Sciatic nerve (tissue), 2 donors: ENCODE measurements around the gene BAX. TPM values are rescaled to one million over a fixed set of nuclear protein-coding genes. Genes with fewer than 3 reads are reported as not detected.
A peak's percentile ranks its signal among the peaks of the same experiment; 100 is the strongest.

Experiments
- ATAC-seq: fragments of 200-7000 bp; cut with Tn5 transposase; one replicate; pipeline ENCODE4 v1.9.1; 2020; ENCODE audit warnings: mild to moderate bottlenecking, moderate library complexity
- DNase-seq: peaks from one replicate; pipeline ENCODE4 v3.0.0-alpha.2; 2020; ENCODE audit warnings: low spot score
- intact Hi-C: fragments of 100-400 bp; cut with DNase I; formaldehyde crosslinking; loops from one replicate; pipeline ENCODE4 v1.14.2; 2022
- microRNA-seq: library from miRNA; unstranded; fragments of <30 nt; microRNA quantifications from one replicate; pipeline ENCODE4 v1.2.0, GENCODE V29; 2020
- total RNA-seq: library from RNA; stranded (reverse); fragmentation: NEBNext Ultra II Directional; extraction: Animal tissue kit (Norgen Biotek cat#: 25700); gene quantifications from one replicate; pipeline ENCODE4 v1.2.1, GENCODE V29; 2021
- donor health status: DM: no; HTN: no; CAD: no.
- donor health status: DM: no; HTN: no; CAD: no.

The BAX gene
- total RNA-seq, 1 donor from 2014 or later, result 48.0 TPM

GRCh38 chr19:48993175-48994034 lies 38.7 kb downstream of the BAX start, which contains the start of the genes GYS1 and RUVBL2:
TSS of gene GYS1 (minus strand) at chr19:48993309. CDS start at chr19:48993112, 197 bp downstream.
TSS of gene RUVBL2 (plus strand) at chr19:48993887. CDS start at chr19:48993912, 25 bp downstream.
- ATAC-seq, result peak; percentile 96

DNA sequence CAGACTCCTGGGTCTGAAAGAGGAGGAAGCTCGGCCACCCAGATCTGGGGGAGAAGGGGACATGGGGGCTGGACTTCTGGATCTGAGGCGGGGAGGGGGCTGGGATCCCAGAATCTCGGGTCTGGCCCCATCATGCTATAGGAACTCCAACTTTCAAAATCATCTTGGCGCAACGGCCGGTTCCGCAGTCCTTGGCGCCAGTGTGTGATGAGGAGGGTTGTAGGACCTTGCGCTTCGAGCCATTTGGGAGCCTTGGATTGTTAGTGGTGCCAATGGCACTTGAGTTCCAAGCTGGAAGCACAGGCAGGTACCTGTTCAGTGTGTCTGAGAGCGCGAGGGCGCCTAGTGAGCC lies 39.3 kb downstream of the BAX start:
- ATAC-seq (no peak), DNase-seq (no peak)
- intact Hi-C loops, result no loop called here

More at GRCh38 chr19:48993175-48994034, 38.7 kb downstream of the BAX start, which contains the start of the genes GYS1 and RUVBL2:
- intact Hi-C loops, result no loop called here
- peak; percentile 100 for DNase-seq

- no peak for DNase-seq
- intact Hi-C loops, result no loop called here
- ATAC-seq, result no peak
Measured at GRCh38 chr19:48997972-48998371, 43.3 kb downstream of the BAX start.

- intact Hi-C loops, result no loop called here
- no peak for DNase-seq
- peak; percentile 18 for ATAC-seq
Measured at GRCh38 chr19:48999481-49000325, 45.0 kb downstream of the BAX start.

GRCh38 chr19:49004133-49004532 lies 49.5 kb downstream of the BAX start:
- intact Hi-C loops, result no loop called here
- no peak for ATAC-seq
- no peak for DNase-seq

DNA sequence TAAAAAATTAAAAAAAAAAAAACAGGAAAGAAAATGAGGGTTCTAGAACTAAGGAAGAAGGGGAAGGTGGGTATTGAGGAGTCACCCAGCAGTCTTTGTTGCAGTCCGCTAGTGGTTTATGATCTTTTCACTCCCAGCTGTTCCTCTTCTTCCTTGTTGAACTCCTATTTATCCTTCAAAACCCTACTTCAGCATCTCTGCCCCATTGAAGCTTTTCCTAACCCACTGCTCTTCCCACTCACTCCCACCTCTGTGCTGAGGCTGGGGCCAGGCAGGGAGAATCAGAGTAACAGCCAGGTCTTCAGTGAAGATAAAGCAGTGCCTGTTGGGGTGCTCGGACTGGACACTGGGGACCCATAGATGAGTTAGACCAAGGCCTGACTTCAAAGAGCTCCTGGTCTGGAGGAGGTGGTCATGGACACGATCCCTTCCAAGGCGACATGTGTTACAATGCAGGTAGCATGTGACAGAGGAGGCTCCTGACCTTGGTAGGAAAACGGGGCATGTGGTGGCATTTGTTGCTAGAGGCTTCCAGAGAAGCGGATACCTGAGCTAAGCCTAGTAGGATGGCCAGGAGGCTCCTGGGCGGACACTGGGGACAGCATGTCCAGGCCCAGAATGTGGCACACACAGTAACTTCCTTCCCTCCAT lies 50.4 kb downstream of the BAX start:
- no peak for DNase-seq
- ATAC-seq, result no peak
- intact Hi-C loops, result no loop called here

DNA sequence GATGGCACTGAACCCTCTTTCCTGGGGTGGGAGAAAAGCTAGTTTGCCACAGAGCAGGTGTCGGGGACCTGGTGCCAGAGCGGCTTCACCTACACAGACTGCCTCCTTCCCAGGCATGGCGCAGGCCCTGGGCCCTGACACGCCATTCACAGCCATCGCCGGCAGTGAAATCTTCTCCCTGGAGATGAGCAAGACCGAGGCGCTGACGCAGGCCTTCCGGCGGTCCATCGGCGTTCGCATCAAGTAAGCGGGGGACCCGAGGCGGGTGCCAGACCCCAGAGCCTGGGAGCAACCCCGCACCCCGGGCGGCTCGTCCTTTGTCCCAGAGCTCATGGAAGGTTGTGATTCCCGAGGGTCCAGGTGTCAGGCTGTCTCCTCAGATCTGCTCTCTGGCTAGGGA lies 52.2 kb downstream of the BAX start:
- ATAC-seq, result no peak
- no peak for DNase-seq
- intact Hi-C loops, result no loop called here

DNA sequence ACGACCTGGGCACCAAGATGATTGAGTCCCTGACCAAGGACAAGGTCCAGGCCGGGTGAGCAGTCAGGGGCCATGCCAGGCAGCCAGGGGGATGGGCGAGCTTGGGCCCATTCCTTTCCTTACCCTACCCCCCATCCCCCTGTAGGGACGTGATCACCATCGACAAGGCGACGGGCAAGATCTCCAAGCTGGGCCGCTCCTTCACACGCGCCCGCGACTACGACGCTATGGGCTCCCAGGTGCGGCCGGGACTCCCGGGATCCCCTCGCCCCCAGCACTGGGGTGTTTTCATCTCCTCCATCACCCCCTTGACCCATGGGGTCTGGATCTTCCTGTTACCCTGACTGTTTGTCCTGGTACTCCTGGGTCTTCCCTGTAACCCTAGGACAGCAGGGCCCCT lies 55.2 kb downstream of the BAX start:
- no peak for ATAC-seq

GRCh38 chr19:49010453-49010852 lies 55.8 kb downstream of the BAX start:
- ATAC-seq (no peak), DNase-seq (no peak)
- intact Hi-C loops, result no loop called here

More for the DNA sequence above, 55.2 kb downstream of the BAX start:
- intact Hi-C loops, result no loop called here
- no peak for DNase-seq

- no peak for DNase-seq
- no peak for ATAC-seq
- intact Hi-C loops, result no loop called here
Measured at GRCh38 chr19:49011194-49011593, 56.5 kb downstream of the BAX start.

Small RNAs within 50 kb of the gene (microRNA-seq; reads per million reads assigned to microRNA genes)
- gene MIR6798, result not detected

Other genes starting within 250 kb of the BAX start
- 5.8 TPM for gene MAMSTR, start 235.2 kb upstream of the BAX start, total RNA-seq
- 28.0 TPM for gene RASIP1, start 214.3 kb upstream of the BAX start, total RNA-seq
- 0.27 TPM for gene IZUMO1, start 208.0 kb upstream of the BAX start, total RNA-seq
- 3.6 TPM for gene FUT1, start 202.2 kb upstream of the BAX start, total RNA-seq
- not detected for gene FGF21, start 199.4 kb upstream of the BAX start, total RNA-seq
- gene BCAT2, start 143.8 kb upstream of the BAX start, total RNA-seq, result 38.0 TPM
- 22.2 TPM for gene HSD17B14, start 118.4 kb upstream of the BAX start, total RNA-seq
- gene PLEKHA4, start 86.3 kb upstream of the BAX start, total RNA-seq, result 519 TPM
- gene PPP1R15A, start 82.5 kb upstream of the BAX start, total RNA-seq, result 95.8 TPM
- 1.1 TPM for gene TULP2, start 56.1 kb upstream of the BAX start, total RNA-seq
- 262 TPM for gene NUCB1, start 54.6 kb upstream of the BAX start, total RNA-seq
- 1.1 TPM for gene DHDH, start 21.2 kb upstream of the BAX start, total RNA-seq
- gene FTL, start 10.4 kb downstream of the BAX start, total RNA-seq, result 3,094 TPM
- 42.0 TPM for gene GYS1, start 38.4 kb downstream of the BAX start, total RNA-seq
- 29.9 TPM for gene RUVBL2, start 39.0 kb downstream of the BAX start, total RNA-seq
- gene LHB, start 62.2 kb downstream of the BAX start, total RNA-seq, result not detected
- not detected for gene CGB3, start 69.5 kb downstream of the BAX start, total RNA-seq
- not detected for gene CGB2, start 77.0 kb downstream of the BAX start, total RNA-seq
- not detected for gene CGB1, start 82.0 kb downstream of the BAX start, total RNA-seq
- gene CGB5, start 89.0 kb downstream of the BAX start, total RNA-seq, result not detected
- gene CGB8, start 94.2 kb downstream of the BAX start, total RNA-seq, result not detected
- not detected for gene CGB7, start 102.9 kb downstream of the BAX start, total RNA-seq
- not detected for gene NTF4, start 109.9 kb downstream of the BAX start, total RNA-seq
- not detected for gene KCNA7, start 117.8 kb downstream of the BAX start, total RNA-seq
- gene SNRNP70, start 130.6 kb downstream of the BAX start, total RNA-seq, result 299 TPM
- 9.8 TPM for gene LIN7B, start 159.5 kb downstream of the BAX start, total RNA-seq
- 0.67 TPM for gene C19orf73, start 164.3 kb downstream of the BAX start, total RNA-seq
- 6.3 TPM for gene PPFIA3, start 164.7 kb downstream of the BAX start, total RNA-seq
- gene HRC, start 200.5 kb downstream of the BAX start, total RNA-seq, result 5.1 TPM
- 32.5 TPM for gene TRPM4, start 202.9 kb downstream of the BAX start, total RNA-seq